SJSA1 (cell line): ENCODE measurements around the gene CTTNBP2NL. TPM values are rescaled to one million over a fixed set of nuclear protein-coding genes. Genes with fewer than 3 reads are reported as not detected.
"Not testable (repeated sequence)": the region's sequence is repeated elsewhere in the genome, so short reads cannot be mapped to it uniquely, and the experiment has no call there.

Source experiments
- DNase-seq, 2 experiments: peaks; one replicate each; pipeline ENCODE4 v3.0.0-alpha.2; 2015 to 2020; ENCODE audit warnings: low spot score in 2 of 2, low read depth in 1 of 2
- H3K27ac ChIP-seq: fragments of 250-450 bp; sonication (Bioruptor Pico); 2 replicates; pipeline ENCODE4 v1.5.1; 2020; ENCODE audit warnings: mild to moderate bottlenecking, moderate library complexity
- H3K27me3 ChIP-seq: fragments of 250-450 bp; sonication (Bioruptor Pico); replicated peaks from 2 replicates; pipeline ENCODE4 v1.5.1; 2020; ENCODE audit warnings: mild to moderate bottlenecking, moderate library complexity
- H3K36me3 ChIP-seq: fragments of 250-450 bp; sonication (Bioruptor Pico); 2 replicates; pipeline ENCODE4 v1.5.1; 2020; ENCODE audit warnings: mild to moderate bottlenecking
- H3K4me1 ChIP-seq: fragments of 250-450 bp; sonication (Bioruptor Pico); replicated peaks from 2 replicates; pipeline ENCODE4 v1.6.1; 2021; ENCODE audit warnings: mild to moderate bottlenecking
- H3K4me3 ChIP-seq: fragments of 250-450 bp; sonication (Bioruptor Pico); 2 replicates; pipeline ENCODE4 v1.5.1; 2020; ENCODE audit warnings: mild to moderate bottlenecking
- H3K9me3 ChIP-seq: fragments of 250-450 bp; sonication (Bioruptor Pico); replicated peaks from 2 replicates; pipeline ENCODE4 v1.5.1; 2020; ENCODE audit warnings: mild to moderate bottlenecking
- total RNA-seq: library from RNA; depleted of rRNA; stranded (reverse); fragments of >200 nt; shearing (Covaris generic); gene quantifications from 2 replicates; pipeline ENCODE4 v1.2.3, GENCODE V29; 2014

CTTNBP2NL gene
- total RNA-seq, 1 experiment from 2014 or later, result 15.9 TPM

- peaks cover 15% of the 10 kb centered on the region for H3K27me3 ChIP-seq
- H3K36me3 ChIP-seq, result no peaks in the 10 kb centered on the region
- no peak overlapping the region for H3K4me3 ChIP-seq
- no peaks in the 10 kb centered on the region for H3K9me3 ChIP-seq
- peaks cover 3% of the 10 kb centered on the region; the same call in 1 of the 2 replicates for H3K4me1 ChIP-seq
- no peak for DNase-seq
- H3K27ac ChIP-seq, result no peak overlapping the region
These were observed 24.2 kb upstream of the CTTNBP2NL start for GRCh38 chr1:112371775-112372174.

GRCh38 chr1:112373806-112374205 is 22.2 kb upstream of the CTTNBP2NL start:
- no peaks in the 10 kb centered on the region for H3K9me3 ChIP-seq
- DNase-seq, result no peak
- no peaks in the 10 kb centered on the region for H3K36me3 ChIP-seq
- peaks cover 3% of the 10 kb centered on the region; the same call in 1 of the 2 replicates for H3K4me1 ChIP-seq
- H3K27me3 ChIP-seq, result peaks cover 9% of the 10 kb centered on the region; the same call in 1 of the 2 replicates
- H3K27ac ChIP-seq, result no peak overlapping the region
- no peak overlapping the region for H3K4me3 ChIP-seq

- no peaks in the 10 kb centered on the region for H3K36me3 ChIP-seq
- H3K27ac ChIP-seq, result no peak overlapping the region
- DNase-seq, result no peak
- H3K9me3 ChIP-seq, result no peaks in the 10 kb centered on the region; the same call in 1 of the 2 replicates
- H3K27me3 ChIP-seq, result 0 out of 2 replicates have a peak, but pooled peaks cover 4% of the 10 kb centered on the region
- H3K4me3 ChIP-seq, result no peak overlapping the region
- no peaks in the 10 kb centered on the region for H3K4me1 ChIP-seq
These were observed 20.3 kb upstream of the CTTNBP2NL start for GRCh38 chr1:112375701-112376100.

GRCh38 chr1:112380356-112380755 is 15.7 kb upstream of the CTTNBP2NL start:
- H3K27me3 ChIP-seq, result peaks cover 5% of the 10 kb centered on the region; the same call in 1 of the 2 replicates
- no peak for DNase-seq
- H3K27ac ChIP-seq, result no peak overlapping the region
- no peaks in the 10 kb centered on the region for H3K4me1 ChIP-seq
- no peaks in the 10 kb centered on the region for H3K36me3 ChIP-seq
- no peaks in the 10 kb centered on the region; the same call in 1 of the 2 replicates for H3K9me3 ChIP-seq
- H3K4me3 ChIP-seq, result no peak overlapping the region

- Histone ChIP-seq H3K27ac (no peak overlapping the region), H3K36me3 (no peaks in the 10 kb centered on the region), H3K4me1 (no peaks in the 10 kb centered on the region), H3K9me3 (no peaks in the 10 kb centered on the region; the same call in 1 of the 2 replicates), H3K4me3 (no peak overlapping the region), H3K27me3 (peaks cover 5% of the 10 kb centered on the region; the same call in 1 of the 2 replicates)
- DNase-seq, result no peak
These were observed 14.5 kb upstream of the CTTNBP2NL start for GRCh38 chr1:112381324-112382076.

GRCh38 chr1:112383759-112384370 is 12.1 kb upstream of the CTTNBP2NL start:
- no peaks in the 10 kb centered on the region; the same call in 1 of the 2 replicates for H3K9me3 ChIP-seq
- H3K4me3 ChIP-seq, result no peak overlapping the region
- no peak for DNase-seq
- no peak overlapping the region for H3K27ac ChIP-seq
- H3K4me1 ChIP-seq, result peaks cover 6% of the 10 kb centered on the region
- peaks cover 5% of the 10 kb centered on the region; the same call in 1 of the 2 replicates for H3K27me3 ChIP-seq
- no peaks in the 10 kb centered on the region for H3K36me3 ChIP-seq

GRCh38 chr1:112386024-112386723 is 9.8 kb upstream of the CTTNBP2NL start:
- H3K9me3 ChIP-seq, result no peaks in the 10 kb centered on the region
- no peak for DNase-seq
- peaks cover 9% of the 10 kb centered on the region for H3K4me1 ChIP-seq
- H3K27ac ChIP-seq, result no peak overlapping the region
- no peaks in the 10 kb centered on the region for H3K36me3 ChIP-seq
- H3K4me3 ChIP-seq, result no peak overlapping the region
- no peaks in the 10 kb centered on the region; the same call in 1 of the 2 replicates for H3K27me3 ChIP-seq

- H3K36me3 ChIP-seq, result no peaks in the 10 kb centered on the region
- no peaks in the 10 kb centered on the region for H3K9me3 ChIP-seq
- H3K27me3 ChIP-seq, result no peaks in the 10 kb centered on the region
- no peak overlapping the region for H3K4me3 ChIP-seq
- no peak overlapping the region for H3K27ac ChIP-seq
- peaks cover 14% of the 10 kb centered on the region for H3K4me1 ChIP-seq
- no peak for DNase-seq
These were observed 9.2 kb upstream of the CTTNBP2NL start for GRCh38 chr1:112386731-112387346.

GRCh38 chr1:112387807-112388206 is 8.2 kb upstream of the CTTNBP2NL start:
- DNase-seq, result no peak
- no peaks in the 10 kb centered on the region for H3K27me3 ChIP-seq
- no peak overlapping the region for H3K27ac ChIP-seq
- no peaks in the 10 kb centered on the region for H3K9me3 ChIP-seq
- no peak overlapping the region for H3K4me3 ChIP-seq
- peaks cover 23% of the 10 kb centered on the region for H3K4me1 ChIP-seq
- no peaks in the 10 kb centered on the region for H3K36me3 ChIP-seq

GRCh38 chr1:112388436-112388835 is 7.6 kb upstream of the CTTNBP2NL start:
- Histone ChIP-seq H3K4me1 (peaks cover 29% of the 10 kb centered on the region), H3K27me3 (no peaks in the 10 kb centered on the region), H3K27ac (no peak overlapping the region), H3K36me3 (no peaks in the 10 kb centered on the region), H3K9me3 (no peaks in the 10 kb centered on the region), H3K4me3 (no peak overlapping the region)
- DNase-seq, result no peak

GRCh38 chr1:112389689-112390088 is 6.3 kb upstream of the CTTNBP2NL start:
- no peak overlapping the region for H3K27ac ChIP-seq
- H3K4me3 ChIP-seq, result no peak overlapping the region
- peaks cover 40% of the 10 kb centered on the region for H3K4me1 ChIP-seq
- no peaks in the 10 kb centered on the region for H3K27me3 ChIP-seq
- H3K36me3 ChIP-seq, result no peaks in the 10 kb centered on the region
- H3K9me3 ChIP-seq, result no peaks in the 10 kb centered on the region
- no peak for DNase-seq

- not testable (repeated sequence) for H3K36me3 ChIP-seq, DNase-seq, H3K4me3 ChIP-seq, H3K9me3 ChIP-seq, H3K27me3 ChIP-seq, H3K27ac ChIP-seq
- peaks cover 46% of the 10 kb centered on the region for H3K4me1 ChIP-seq
These were observed 5.7 kb upstream of the CTTNBP2NL start for GRCh38 chr1:112390335-112390734.

GRCh38 chr1:112390775-112391602 is 5.0 kb upstream of the CTTNBP2NL start:
- peak overlapping the region; percentile 18 for H3K4me3 ChIP-seq
- H3K36me3 ChIP-seq, result no peaks in the 10 kb centered on the region
- peaks cover 51% of the 10 kb centered on the region for H3K4me1 ChIP-seq
- no peaks in the 10 kb centered on the region for H3K27me3 ChIP-seq
- no peaks in the 10 kb centered on the region for H3K9me3 ChIP-seq
- peak overlapping the region; percentile 36 for H3K27ac ChIP-seq
- peak; percentile 92 for DNase-seq
